WTC11 (cell line): Measurements from ENCODE around the gene AKAP13. TPM values are rescaled to one million over a fixed set of nuclear protein-coding genes. Genes with fewer than 3 reads are reported as not detected.

Source experiments
- ATAC-seq: fragments of 200-7000 bp; cut with Tn5 transposase; 2 replicates; pipeline ENCODE4 v1.10.0; 2021; ENCODE audit warnings: mild to moderate bottlenecking, moderate library complexity
- CTCF ChIA-PET: fragments of 300-600 bp; sonication (Branson Sonifier 250); formaldehyde crosslinking; loops from one replicate; lab custom pipeline; 2021; ENCODE audit warnings: antibody characterized with exemption; lab: Charles Lee
- POLR2A ChIA-PET: fragments of 350-600 bp; sonication (Branson Sonifier 250); formaldehyde crosslinking; loops from one replicate; lab custom pipeline; 2021; ENCODE audit warnings: antibody characterized with exemption; lab: Charles Lee
- DNase-seq: peaks from one replicate; pipeline ENCODE4 v3.0.0; 2021; ENCODE audit warnings: low spot score
- H3K27ac Mint-ChIP-seq: 2 replicates; pipeline ENCODE4 v1.8.0; 2021; ENCODE audit warnings: mixed read lengths
- H3K27me3 Mint-ChIP-seq: 2 replicates; pipeline ENCODE4 v1.8.0; 2021; ENCODE audit warnings: low read depth, mild to moderate bottlenecking, moderate library complexity, mixed read lengths
- H3K36me3 Mint-ChIP-seq: 2 replicates; pipeline ENCODE4 v1.8.0; 2021; ENCODE audit warnings: mixed read lengths
- H3K4me1 Mint-ChIP-seq: 2 replicates; pipeline ENCODE4 v1.8.0; 2022; ENCODE audit warnings: mixed read lengths
- H3K4me3 Mint-ChIP-seq: 2 replicates; pipeline ENCODE4 v1.8.0; 2021; ENCODE audit warnings: mild to moderate bottlenecking, moderate library complexity, mixed read lengths
- H3K9me3 Mint-ChIP-seq: 2 replicates; pipeline ENCODE4 v1.8.0; 2021; ENCODE audit warnings: mixed read lengths
- ATF1 ChIP-seq: sonication (generic); formaldehyde crosslinking; IDR thresholded peaks from 2 replicates; pipeline ENCODE4 v1.8.1; 2023; ENCODE audit warnings: mild to moderate bottlenecking, moderate library complexity, missing genetic modification reagents
- CREB1 ChIP-seq: sonication (generic); formaldehyde crosslinking; IDR thresholded peaks from 2 replicates; pipeline ENCODE4 v1.8.0; 2023; ENCODE audit warnings: mild to moderate bottlenecking, missing genetic modification reagents
- CREM ChIP-seq: sonication (generic); formaldehyde crosslinking; IDR thresholded peaks from 2 replicates; pipeline ENCODE4 v1.8.1; 2022; ENCODE audit warnings: mild to moderate bottlenecking, missing genetic modification reagents, moderate library complexity
- E2F4 ChIP-seq: sonication (generic); formaldehyde crosslinking; IDR thresholded peaks from 2 replicates; pipeline ENCODE4 v1.8.1; 2022; ENCODE audit warnings: low read depth, mild to moderate bottlenecking, moderate library complexity, missing genetic modification reagents, borderline replicate concordance
- ERG ChIP-seq: fragments of 250-450 bp; sonication (Bioruptor Pico); IDR thresholded peaks from 2 replicates; pipeline ENCODE4 v1.8.0; 2021; ENCODE audit warnings: mild to moderate bottlenecking
- ESRRA ChIP-seq: sonication (generic); formaldehyde crosslinking; IDR thresholded peaks from 2 replicates; pipeline ENCODE4 v1.8.1; 2022; ENCODE audit warnings: mild to moderate bottlenecking, missing genetic modification reagents, borderline replicate concordance
- ETV6 ChIP-seq: sonication (generic); formaldehyde crosslinking; IDR thresholded peaks from 2 replicates; pipeline ENCODE4 v1.8.1; 2022; ENCODE audit warnings: mild to moderate bottlenecking, missing genetic modification reagents
- FOXJ3 ChIP-seq: sonication (generic); formaldehyde crosslinking; IDR thresholded peaks from 2 replicates; pipeline ENCODE4 v1.9.0; 2021; ENCODE audit warnings: missing genetic modification reagents, mild to moderate bottlenecking, borderline replicate concordance
- JUN ChIP-seq: sonication (generic); formaldehyde crosslinking; IDR thresholded peaks from 2 replicates; pipeline ENCODE4 v1.8.0; 2023; ENCODE audit warnings: mild to moderate bottlenecking, missing genetic modification reagents
- MAX ChIP-seq: sonication (generic); formaldehyde crosslinking; IDR thresholded peaks from 2 replicates; pipeline ENCODE4 v1.8.0; 2022; ENCODE audit warnings: mild to moderate bottlenecking, missing genetic modification reagents
- MYBL2 ChIP-seq: sonication (generic); formaldehyde crosslinking; IDR thresholded peaks from 2 replicates; pipeline ENCODE4 v1.8.1; 2023; ENCODE audit warnings: mild to moderate bottlenecking, moderate library complexity, missing genetic modification reagents
- NR3C1 ChIP-seq: sonication (generic); formaldehyde crosslinking; conservative IDR thresholded peaks from 2 replicates; pipeline ENCODE4 v1.8.1; 2023; ENCODE audit warnings: low read depth, mild to moderate bottlenecking, missing genetic modification reagents
- OVOL2 ChIP-seq: fragments of 250-450 bp; sonication (Bioruptor Pico); IDR thresholded peaks from 2 replicates; pipeline ENCODE4 v1.9.0; 2021; ENCODE audit warnings: mild to moderate bottlenecking, borderline replicate concordance
- RELA ChIP-seq: sonication (generic); formaldehyde crosslinking; IDR thresholded peaks from 2 replicates; pipeline ENCODE4 v1.8.1; 2022; ENCODE audit warnings: missing genetic modification reagents, mild to moderate bottlenecking, borderline replicate concordance
- ZBTB21 ChIP-seq: sonication (generic); formaldehyde crosslinking; IDR thresholded peaks from 2 replicates; pipeline ENCODE4 v1.8.1; 2023; ENCODE audit warnings: mild to moderate bottlenecking, missing genetic modification reagents, borderline replicate concordance
- ZNF396 ChIP-seq: fragments of 250-450 bp; sonication (Bioruptor Pico); IDR thresholded peaks from 2 replicates; pipeline ENCODE4 v1.8.0; 2021; ENCODE audit warnings: mild to moderate bottlenecking, moderate library complexity, borderline replicate concordance
- ZNF416 ChIP-seq: fragments of 250-450 bp; sonication (Bioruptor Pico); IDR thresholded peaks from 2 replicates; pipeline ENCODE4 v1.9.0; 2021; ENCODE audit warnings: mild to moderate bottlenecking, inconsistent platforms
- ZNF423 ChIP-seq: fragments of 250-450 bp; sonication (Bioruptor Pico); IDR thresholded peaks from 2 replicates; pipeline ENCODE4 v2.1.2; 2022; ENCODE audit warnings: mild to moderate bottlenecking, moderate library complexity
- total RNA-seq: library from RNA; stranded (reverse); gene quantifications from 3 replicates; pipeline ENCODE4 v1.2.3, GENCODE V29; 2021
- TF ChIP-seq, protein P1 (sequence below): sonication (generic); formaldehyde crosslinking; IDR thresholded peaks from 2 replicates; pipeline ENCODE4 v1.8.1; 2023; ENCODE audit warnings: mild to moderate bottlenecking, missing genetic modification reagents
- TF ChIP-seq, protein P2 (sequence below): sonication (generic); formaldehyde crosslinking; IDR thresholded peaks from 2 replicates; pipeline ENCODE4 v1.8.0; 2023; ENCODE audit warnings: missing genetic modification reagents
- TF ChIP-seq, protein P3 (sequence below): sonication (generic); formaldehyde crosslinking; IDR thresholded peaks from 2 replicates; pipeline ENCODE4 v1.8.0; 2022; ENCODE audit warnings: mild to moderate bottlenecking, missing genetic modification reagents
- TF ChIP-seq, protein P4 (sequence below): sonication (generic); formaldehyde crosslinking; IDR thresholded peaks from 2 replicates; pipeline ENCODE4 v1.8.1; 2023; ENCODE audit warnings: mild to moderate bottlenecking, missing genetic modification reagents
- TF ChIP-seq, protein P5 (sequence below): fragments of 200-600 bp; IDR thresholded peaks from 2 replicates; pipeline ENCODE4 v1.8.0; 2022; ENCODE audit warnings: antibody characterized with exemption

The AKAP13 gene
- total RNA-seq, 1 experiment from 2014 or later, result 50.3 TPM

- TF ChIP-seq ETV6 (no peak), MYBL2 (no peak), JUN (CRISPR knock-in tag) (no peak), RELA (no peak), NR3C1 (CRISPR knock-in tag) (no peak), ZNF423 (CRISPR knock-in tag) (no peak), ZBTB21 (CRISPR knock-in tag) (no peak), ESRRA (CRISPR knock-in tag) (no peak), ATF1 (CRISPR knock-in tag) (no peak), MAX (CRISPR knock-in tag) (no peak), FOXJ3 (CRISPR knock-in tag) (no peak)
- TF ChIP-seq, protein P1, sequence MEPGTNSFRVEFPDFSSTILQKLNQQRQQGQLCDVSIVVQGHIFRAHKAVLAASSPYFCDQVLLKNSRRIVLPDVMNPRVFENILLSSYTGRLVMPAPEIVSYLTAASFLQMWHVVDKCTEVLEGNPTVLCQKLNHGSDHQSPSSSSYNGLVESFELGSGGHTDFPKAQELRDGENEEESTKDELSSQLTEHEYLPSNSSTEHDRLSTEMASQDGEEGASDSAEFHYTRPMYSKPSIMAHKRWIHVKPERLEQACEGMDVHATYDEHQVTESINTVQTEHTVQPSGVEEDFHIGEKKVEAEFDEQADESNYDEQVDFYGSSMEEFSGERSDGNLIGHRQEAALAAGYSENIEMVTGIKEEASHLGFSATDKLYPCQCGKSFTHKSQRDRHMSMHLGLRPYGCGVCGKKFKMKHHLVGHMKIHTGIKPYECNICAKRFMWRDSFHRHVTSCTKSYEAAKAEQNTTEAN (CRISPR knock-in tag), result no peak
- TF ChIP-seq, protein P2, sequence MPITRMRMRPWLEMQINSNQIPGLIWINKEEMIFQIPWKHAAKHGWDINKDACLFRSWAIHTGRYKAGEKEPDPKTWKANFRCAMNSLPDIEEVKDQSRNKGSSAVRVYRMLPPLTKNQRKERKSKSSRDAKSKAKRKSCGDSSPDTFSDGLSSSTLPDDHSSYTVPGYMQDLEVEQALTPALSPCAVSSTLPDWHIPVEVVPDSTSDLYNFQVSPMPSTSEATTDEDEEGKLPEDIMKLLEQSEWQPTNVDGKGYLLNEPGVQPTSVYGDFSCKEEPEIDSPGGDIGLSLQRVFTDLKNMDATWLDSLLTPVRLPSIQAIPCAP, result no peak
- TF ChIP-seq, protein P3, sequence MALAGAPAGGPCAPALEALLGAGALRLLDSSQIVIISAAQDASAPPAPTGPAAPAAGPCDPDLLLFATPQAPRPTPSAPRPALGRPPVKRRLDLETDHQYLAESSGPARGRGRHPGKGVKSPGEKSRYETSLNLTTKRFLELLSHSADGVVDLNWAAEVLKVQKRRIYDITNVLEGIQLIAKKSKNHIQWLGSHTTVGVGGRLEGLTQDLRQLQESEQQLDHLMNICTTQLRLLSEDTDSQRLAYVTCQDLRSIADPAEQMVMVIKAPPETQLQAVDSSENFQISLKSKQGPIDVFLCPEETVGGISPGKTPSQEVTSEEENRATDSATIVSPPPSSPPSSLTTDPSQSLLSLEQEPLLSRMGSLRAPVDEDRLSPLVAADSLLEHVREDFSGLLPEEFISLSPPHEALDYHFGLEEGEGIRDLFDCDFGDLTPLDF (CRISPR knock-in tag), result no peak
- TF ChIP-seq, protein P4, sequence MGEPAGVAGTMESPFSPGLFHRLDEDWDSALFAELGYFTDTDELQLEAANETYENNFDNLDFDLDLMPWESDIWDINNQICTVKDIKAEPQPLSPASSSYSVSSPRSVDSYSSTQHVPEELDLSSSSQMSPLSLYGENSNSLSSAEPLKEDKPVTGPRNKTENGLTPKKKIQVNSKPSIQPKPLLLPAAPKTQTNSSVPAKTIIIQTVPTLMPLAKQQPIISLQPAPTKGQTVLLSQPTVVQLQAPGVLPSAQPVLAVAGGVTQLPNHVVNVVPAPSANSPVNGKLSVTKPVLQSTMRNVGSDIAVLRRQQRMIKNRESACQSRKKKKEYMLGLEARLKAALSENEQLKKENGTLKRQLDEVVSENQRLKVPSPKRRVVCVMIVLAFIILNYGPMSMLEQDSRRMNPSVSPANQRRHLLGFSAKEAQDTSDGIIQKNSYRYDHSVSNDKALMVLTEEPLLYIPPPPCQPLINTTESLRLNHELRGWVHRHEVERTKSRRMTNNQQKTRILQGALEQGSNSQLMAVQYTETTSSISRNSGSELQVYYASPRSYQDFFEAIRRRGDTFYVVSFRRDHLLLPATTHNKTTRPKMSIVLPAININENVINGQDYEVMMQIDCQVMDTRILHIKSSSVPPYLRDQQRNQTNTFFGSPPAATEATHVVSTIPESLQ (CRISPR knock-in tag), result no peak
- TF ChIP-seq, protein P5, sequence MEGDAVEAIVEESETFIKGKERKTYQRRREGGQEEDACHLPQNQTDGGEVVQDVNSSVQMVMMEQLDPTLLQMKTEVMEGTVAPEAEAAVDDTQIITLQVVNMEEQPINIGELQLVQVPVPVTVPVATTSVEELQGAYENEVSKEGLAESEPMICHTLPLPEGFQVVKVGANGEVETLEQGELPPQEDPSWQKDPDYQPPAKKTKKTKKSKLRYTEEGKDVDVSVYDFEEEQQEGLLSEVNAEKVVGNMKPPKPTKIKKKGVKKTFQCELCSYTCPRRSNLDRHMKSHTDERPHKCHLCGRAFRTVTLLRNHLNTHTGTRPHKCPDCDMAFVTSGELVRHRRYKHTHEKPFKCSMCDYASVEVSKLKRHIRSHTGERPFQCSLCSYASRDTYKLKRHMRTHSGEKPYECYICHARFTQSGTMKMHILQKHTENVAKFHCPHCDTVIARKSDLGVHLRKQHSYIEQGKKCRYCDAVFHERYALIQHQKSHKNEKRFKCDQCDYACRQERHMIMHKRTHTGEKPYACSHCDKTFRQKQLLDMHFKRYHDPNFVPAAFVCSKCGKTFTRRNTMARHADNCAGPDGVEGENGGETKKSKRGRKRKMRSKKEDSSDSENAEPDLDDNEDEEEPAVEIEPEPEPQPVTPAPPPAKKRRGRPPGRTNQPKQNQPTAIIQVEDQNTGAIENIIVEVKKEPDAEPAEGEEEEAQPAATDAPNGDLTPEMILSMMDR, result no peak
- ChIA-PET CTCF (interaction anchor here (0.9 to 1.6 kb wide), 3 partner anchors 10 to 179 kb away, joined by 3 to 6 read pairs (median 5); no protein-coding TSS in a partner anchor), POLR2A (no interaction called here)
- peaks cover 56% of the 10 kb centered on the region for H3K4me1 Mint-ChIP-seq
- no peaks in the 10 kb centered on the region for H3K9me3 Mint-ChIP-seq
- no peak overlapping the region for H3K4me3 Mint-ChIP-seq
- DNase-seq (no peak), ATAC-seq (no peak)
- H3K36me3 Mint-ChIP-seq, result no peaks in the 10 kb centered on the region
- H3K27me3 Mint-ChIP-seq, result no peaks in the 10 kb centered on the region
- H3K27ac Mint-ChIP-seq, result no peak overlapping the region
These were observed 95.3 kb downstream of the AKAP13 start for GRCh38 chr15:85475711-85476110.

DNA sequence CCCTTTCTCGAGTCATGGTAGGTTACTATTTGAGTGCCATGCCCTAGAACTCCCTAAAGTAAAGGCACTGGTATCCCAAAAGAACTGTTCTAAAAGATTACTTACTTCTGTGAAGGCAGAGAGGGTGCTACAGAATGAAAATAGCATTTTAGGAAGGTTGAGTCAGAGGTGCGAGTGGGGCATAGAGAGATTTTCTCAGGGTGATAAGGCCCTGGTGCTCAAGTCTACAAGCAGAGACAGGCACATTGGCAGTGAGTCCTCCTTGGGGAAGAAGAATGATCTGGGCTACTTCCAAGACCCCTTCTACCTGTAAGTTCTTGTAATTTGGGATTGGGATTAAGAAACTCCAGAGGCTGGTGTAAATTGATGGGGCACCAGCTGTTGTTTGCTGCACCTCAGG lies 96.7 kb downstream of the AKAP13 start:
- H3K4me1 Mint-ChIP-seq, result peaks cover 59% of the 10 kb centered on the region
- CTCF ChIA-PET, result interaction anchor here (0.7 to 1.3 kb wide), 3 partner anchors 146 to 233 kb away, joined by 3 to 10 read pairs (median 5); no protein-coding TSS in a partner anchor
- H3K27ac Mint-ChIP-seq, result 0 out of 2 replicates have a peak overlapping the region, but pooled peaks have one; percentile 57
- DNase-seq, result no peak
- H3K9me3 Mint-ChIP-seq, result no peaks in the 10 kb centered on the region
- H3K36me3 Mint-ChIP-seq, result no peaks in the 10 kb centered on the region
- no peaks in the 10 kb centered on the region for H3K27me3 Mint-ChIP-seq
- POLR2A ChIA-PET, result interaction anchor here (0.6 kb wide), 1 partner anchor 468 kb away, joined by 4 read pairs; no protein-coding TSS in a partner anchor
- H3K4me3 Mint-ChIP-seq, result no peak overlapping the region
- ATAC-seq, result no peak
- no peak for TF ChIP-seq ZNF396 (CRISPR knock-in tag)
- no peak for TF ChIP-seq ERG (CRISPR knock-in tag)
- TF ChIP-seq E2F4 (CRISPR knock-in tag), result no peak
- TF ChIP-seq, protein P3 (CRISPR knock-in tag), result no peak
- no peak for TF ChIP-seq CREB1 (CRISPR knock-in tag)
- no peak for TF ChIP-seq ZNF416
- TF ChIP-seq CREM (CRISPR knock-in tag), result no peak
- TF ChIP-seq OVOL2 (CRISPR knock-in tag), result no peak
